ENCODE measurements around the gene NCOR1. TPM values are rescaled to one million over a fixed set of nuclear protein-coding genes. Genes with fewer than 3 reads are reported as not detected.
"Not testable (repeated sequence)": the region's sequence is repeated elsewhere in the genome, so short reads cannot be mapped to it uniquely, and the experiment has no call there.

The NCOR1 gene
- total and polyA plus RNA-seq, 12 donors: 27.0 to 103 (median 74.8) TPM

GRCh38 chr17:16178836-16179235 lies 36.5 kb downstream of the NCOR1 start:
- 96 to 97% methylated on average over 5 of the region's 5 CpGs for WGBS, 2 donors
- no peak for DNase-seq
- no peaks in the 10 kb centered on the region for H3K27me3 ChIP-seq
- TF ChIP-seq CTCF (IDR thresholded peaks at IDR 0.05): no peak
- H3K9me3 ChIP-seq: no peaks in the 10 kb centered on the region
- no peak overlapping the region for H3K27ac ChIP-seq
- intact Hi-C loops (cut with DNase I): no loop called here
- H3K36me3 ChIP-seq: peaks cover 0 to 19% (median 0%) of the 10 kb centered on the region in 9 donors
- no peaks in the 10 kb centered on the region for H3K4me1 ChIP-seq
- ATAC-seq: no peak
- H3K4me3 ChIP-seq: no peak overlapping the region

- H3K27ac ChIP-seq: no peak overlapping the region
- intact Hi-C loops (cut with DNase I): no loop called here
- H3K27me3 ChIP-seq: no peaks in the 10 kb centered on the region
- no peak for TF ChIP-seq CTCF (IDR thresholded peaks at IDR 0.05)
- no peak for DNase-seq
- H3K4me1 ChIP-seq: no peaks in the 10 kb centered on the region
- no peaks in the 10 kb centered on the region for H3K9me3 ChIP-seq
- H3K36me3 ChIP-seq: peaks cover 0 to 68% (median 11%) of the 10 kb centered on the region in 9 donors
- no peak overlapping the region for H3K4me3 ChIP-seq
- 90 to 94% methylated on average over 7 of the region's 7 CpGs for WGBS, 2 donors
- no peak for ATAC-seq
Measured at GRCh38 chr17:16171613-16172012, 43.7 kb downstream of the NCOR1 start.

- H3K4me3 ChIP-seq; intact Hi-C loops (cut with DNase I); H3K27ac ChIP-seq; DNase-seq; H3K27me3 ChIP-seq; H3K9me3 ChIP-seq; H3K4me1 ChIP-seq; ATAC-seq: not testable (repeated sequence)
- WGBS, 2 donors: 97 to 98% methylated on average over 4 of the region's 4 CpGs
- H3K36me3 ChIP-seq: peaks cover 0 to 91% (median 11%) of the 10 kb centered on the region in 9 donors
Measured at GRCh38 chr17:16166766-16167165, 48.6 kb downstream of the NCOR1 start.

- Histone ChIP-seq H3K36me3 (peaks cover 0 to 76% (median 0%) of the 10 kb centered on the region in 9 donors), H3K27me3 (no peaks in the 10 kb centered on the region), H3K27ac (no peak overlapping the region), H3K4me1 (peaks cover 0 to 5% (median 0%) of the 10 kb centered on the region in 9 donors), H3K4me3 (no peak overlapping the region), H3K9me3 (no peaks in the 10 kb centered on the region)
- intact Hi-C loops (cut with DNase I): no loop called here
- DNase-seq (no peak), ATAC-seq (no peak)
- WGBS, 2 donors: 85 to 93% methylated on average over 3 of the region's 3 CpGs
- TF ChIP-seq CTCF (IDR thresholded peaks at IDR 0.05): no peak
Measured at GRCh38 chr17:16158714-16159113, 56.6 kb downstream of the NCOR1 start.

GRCh38 chr17:16155536-16155935 lies 59.8 kb downstream of the NCOR1 start:
- H3K36me3 ChIP-seq: peaks cover 0 to 93% (median 11%) of the 10 kb centered on the region in 9 donors
- 56 to 58% methylated on average over 2 of the region's 2 CpGs for WGBS, 2 donors
- no peak for TF ChIP-seq CTCF (IDR thresholded peaks at IDR 0.05)

GRCh38 chr17:16152326-16152725 lies 63.0 kb downstream of the NCOR1 start:
- ATAC-seq; H3K4me1 ChIP-seq; H3K27ac ChIP-seq; DNase-seq; H3K9me3 ChIP-seq; H3K27me3 ChIP-seq; intact Hi-C loops (cut with DNase I); H3K4me3 ChIP-seq: not testable (repeated sequence)
- H3K36me3 ChIP-seq: peaks cover 0 to 98% (median 15%) of the 10 kb centered on the region in 9 donors
- WGBS, 2 donors: 86 to 92% methylated on average over 6 of the region's 6 CpGs

More at GRCh38 chr17:16155536-16155935, 59.8 kb downstream of the NCOR1 start:
- DNase-seq (no peak), ATAC-seq (no peak)
- Histone ChIP-seq H3K4me1 (no peaks in the 10 kb centered on the region), H3K4me3 (no peak overlapping the region), H3K27ac (no peak overlapping the region), H3K9me3 (no peaks in the 10 kb centered on the region), H3K27me3 (no peaks in the 10 kb centered on the region)
- intact Hi-C loops (cut with DNase I): no loop called here
